WERI-Rb-1 (cell line): ENCODE measurements around the gene JPT1.

Experiments
- DNase-seq: peaks from one replicate; pipeline ENCODE4 v3.0.0-alpha.2; 2020
- H3K27ac ChIP-seq: fragments of 250-450 bp; sonication (Bioruptor Pico); 2 replicates; pipeline ENCODE4 v1.5.1; 2020; ENCODE audit warnings: mild to moderate bottlenecking, moderate library complexity
- H3K27me3 ChIP-seq: fragments of 250-450 bp; sonication (Bioruptor Pico); 2 replicates; pipeline ENCODE4 v1.5.1; 2021; ENCODE audit warnings: mild to moderate bottlenecking, low read depth, moderate library complexity; ENCODE audit not compliant: insufficient read depth, severe bottlenecking
- H3K36me3 ChIP-seq: fragments of 250-450 bp; sonication (Bioruptor Pico); 2 replicates; pipeline ENCODE4 v1.5.1; 2020; ENCODE audit warnings: mild to moderate bottlenecking, moderate library complexity
- H3K4me3 ChIP-seq: 2 replicates; pipeline ENCODE4 v1.5.1; 2011; ENCODE audit warnings: low read depth, mild to moderate bottlenecking, control low read depth, low read length
- H3K9me3 ChIP-seq: fragments of 250-450 bp; sonication (Bioruptor Pico); 2 replicates; pipeline ENCODE4 v1.5.1; 2021; ENCODE audit warnings: mild to moderate bottlenecking, moderate library complexity; ENCODE audit not compliant: severe bottlenecking
- TF ChIP-seq, protein P1 (sequence below): IDR thresholded peaks from 2 replicates; pipeline ENCODE4 v1.5.1; 2011; ENCODE audit warnings: low read depth, mild to moderate bottlenecking, control low read depth, inconsistent platforms, low read length

The JPT1 gene

DNA sequence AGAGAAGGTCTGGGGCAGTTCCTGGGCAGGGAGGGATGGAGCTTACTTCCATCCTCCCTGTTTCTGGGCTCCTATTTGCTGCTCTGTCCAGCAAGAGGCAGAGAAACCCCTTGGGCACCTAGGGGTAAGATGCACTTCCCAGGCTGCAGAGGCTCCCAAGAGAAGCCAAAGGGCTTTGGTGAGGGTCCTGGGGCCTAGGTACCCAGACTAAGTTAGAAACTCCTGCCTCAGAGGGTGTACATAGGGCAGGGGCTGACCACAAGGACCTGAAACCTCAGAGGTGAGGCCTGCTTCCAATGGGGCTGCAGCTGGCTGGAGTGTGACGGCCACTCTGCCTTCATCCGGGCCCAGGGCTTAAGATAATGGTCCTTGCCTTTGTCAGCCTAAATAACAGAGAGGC lies 46.1 kb downstream of the JPT1 start:
- Histone ChIP-seq H3K4me3 (no peak overlapping the region), H3K27ac (no peak overlapping the region), H3K27me3 (no peaks in the 10 kb centered on the region), H3K36me3 (peaks cover 4% of the 10 kb centered on the region; the same call in 1 of the 2 replicates), H3K9me3 (no peaks in the 10 kb centered on the region)
- TF ChIP-seq, protein P1, sequence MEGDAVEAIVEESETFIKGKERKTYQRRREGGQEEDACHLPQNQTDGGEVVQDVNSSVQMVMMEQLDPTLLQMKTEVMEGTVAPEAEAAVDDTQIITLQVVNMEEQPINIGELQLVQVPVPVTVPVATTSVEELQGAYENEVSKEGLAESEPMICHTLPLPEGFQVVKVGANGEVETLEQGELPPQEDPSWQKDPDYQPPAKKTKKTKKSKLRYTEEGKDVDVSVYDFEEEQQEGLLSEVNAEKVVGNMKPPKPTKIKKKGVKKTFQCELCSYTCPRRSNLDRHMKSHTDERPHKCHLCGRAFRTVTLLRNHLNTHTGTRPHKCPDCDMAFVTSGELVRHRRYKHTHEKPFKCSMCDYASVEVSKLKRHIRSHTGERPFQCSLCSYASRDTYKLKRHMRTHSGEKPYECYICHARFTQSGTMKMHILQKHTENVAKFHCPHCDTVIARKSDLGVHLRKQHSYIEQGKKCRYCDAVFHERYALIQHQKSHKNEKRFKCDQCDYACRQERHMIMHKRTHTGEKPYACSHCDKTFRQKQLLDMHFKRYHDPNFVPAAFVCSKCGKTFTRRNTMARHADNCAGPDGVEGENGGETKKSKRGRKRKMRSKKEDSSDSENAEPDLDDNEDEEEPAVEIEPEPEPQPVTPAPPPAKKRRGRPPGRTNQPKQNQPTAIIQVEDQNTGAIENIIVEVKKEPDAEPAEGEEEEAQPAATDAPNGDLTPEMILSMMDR: no peak
- DNase-seq: no peak

DNA sequence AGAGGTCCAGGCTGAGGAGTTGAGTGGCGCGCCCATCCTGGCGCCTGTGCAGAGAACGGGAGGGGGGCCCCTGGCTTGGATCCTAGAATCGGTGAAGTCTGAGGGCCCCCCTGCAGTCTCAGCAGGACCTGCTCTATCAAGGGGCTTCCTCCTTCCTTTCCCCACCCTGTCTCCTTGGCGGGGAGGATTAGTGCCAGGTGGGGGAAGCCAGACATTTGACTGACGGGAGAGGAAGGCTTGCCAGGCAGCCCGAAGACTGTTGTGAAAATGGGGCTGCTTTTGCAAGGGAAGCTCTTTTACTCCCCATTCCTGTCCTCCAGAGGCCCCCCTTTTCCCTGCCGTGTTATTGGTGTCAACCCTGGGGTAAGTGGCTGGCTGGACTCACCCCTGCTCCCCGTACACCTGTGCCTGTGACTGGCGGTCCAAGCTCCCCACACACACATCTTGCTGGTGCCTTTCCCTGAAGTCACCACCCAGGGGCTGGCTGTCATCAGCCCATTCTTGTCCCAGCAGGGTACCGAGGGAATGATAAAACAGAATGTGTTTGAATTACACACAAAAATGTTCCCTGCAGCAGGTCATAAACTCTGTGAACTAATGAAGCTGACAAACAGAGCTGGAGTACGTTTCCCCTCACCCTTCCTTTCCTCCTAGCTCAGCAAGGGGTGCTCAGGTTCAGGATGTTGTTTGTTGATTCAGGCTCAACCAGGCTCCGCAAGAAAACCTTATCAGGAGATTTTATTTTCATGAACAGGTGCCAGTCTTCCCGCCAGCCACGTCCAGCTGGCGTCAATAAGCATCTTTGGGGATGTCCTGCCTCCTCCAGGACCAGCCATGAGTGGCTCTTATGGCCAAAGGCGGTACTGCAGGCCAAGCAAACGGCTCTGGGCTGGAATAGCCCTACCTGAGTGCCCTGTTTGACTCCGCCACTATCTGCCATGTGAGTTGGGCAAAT lies 48.9 kb downstream of the JPT1 start:
- peak; percentile 91 for DNase-seq
- TF ChIP-seq, protein P1: peak; percentile 91
- H3K36me3 ChIP-seq: no peaks in the 10 kb centered on the region
- H3K4me3 ChIP-seq: no peak overlapping the region
- no peaks in the 10 kb centered on the region for H3K9me3 ChIP-seq
- no peaks in the 10 kb centered on the region for H3K27me3 ChIP-seq
- H3K27ac ChIP-seq: no peak overlapping the region

DNA sequence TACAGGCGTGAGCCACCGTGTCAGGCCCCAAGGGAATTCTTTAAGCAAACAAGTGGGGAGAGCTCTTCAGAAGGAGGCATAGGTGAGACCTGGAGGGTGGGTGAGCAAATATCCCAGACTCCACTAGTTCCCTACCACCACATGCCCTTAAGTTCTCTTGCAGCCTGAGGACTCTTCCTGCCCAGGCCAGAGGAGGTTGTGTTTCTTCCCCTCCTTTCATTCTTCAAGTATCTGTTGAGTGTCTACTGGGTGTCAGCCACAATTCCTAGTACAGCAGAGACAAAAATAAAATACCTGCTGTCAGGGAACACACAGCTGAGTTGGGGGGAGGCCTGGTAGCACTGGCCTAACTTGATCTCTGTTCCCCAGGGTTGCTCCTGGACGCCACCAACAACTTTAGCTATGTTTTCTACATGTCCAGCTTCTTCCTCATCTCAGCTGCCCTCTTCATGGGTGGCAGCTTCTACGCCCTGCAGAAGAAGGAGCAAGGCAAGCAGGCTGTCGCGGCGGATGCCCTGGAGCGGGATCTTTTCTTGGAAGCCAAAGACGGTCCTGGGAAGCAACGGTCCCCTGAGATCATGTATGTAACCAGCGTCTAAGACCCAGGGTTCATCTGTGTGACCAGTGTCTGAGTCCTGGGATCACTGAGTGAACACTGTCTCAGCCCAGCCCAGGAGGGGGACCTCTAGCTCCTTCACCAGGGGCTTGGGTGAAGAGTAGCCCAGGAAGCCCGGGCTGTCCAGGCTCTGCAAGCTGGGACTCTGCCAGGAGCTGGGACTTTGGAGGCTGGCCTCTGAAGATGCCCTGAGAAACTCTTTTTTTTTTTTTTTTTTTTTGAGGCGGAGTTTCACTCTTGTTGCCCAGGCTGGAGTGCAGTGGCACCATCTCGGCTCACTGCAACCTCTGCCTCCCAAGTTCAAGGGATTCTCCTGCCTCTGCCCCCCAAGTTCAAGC lies 50.4 kb downstream of the JPT1 start:
- no peaks in the 10 kb centered on the region for H3K27me3 ChIP-seq
- H3K27ac ChIP-seq: no peak overlapping the region
- no peak for DNase-seq
- H3K36me3 ChIP-seq: no peaks in the 10 kb centered on the region
- H3K4me3 ChIP-seq: no peak overlapping the region
- TF ChIP-seq, protein P1: no peak
- no peaks in the 10 kb centered on the region for H3K9me3 ChIP-seq

DNA sequence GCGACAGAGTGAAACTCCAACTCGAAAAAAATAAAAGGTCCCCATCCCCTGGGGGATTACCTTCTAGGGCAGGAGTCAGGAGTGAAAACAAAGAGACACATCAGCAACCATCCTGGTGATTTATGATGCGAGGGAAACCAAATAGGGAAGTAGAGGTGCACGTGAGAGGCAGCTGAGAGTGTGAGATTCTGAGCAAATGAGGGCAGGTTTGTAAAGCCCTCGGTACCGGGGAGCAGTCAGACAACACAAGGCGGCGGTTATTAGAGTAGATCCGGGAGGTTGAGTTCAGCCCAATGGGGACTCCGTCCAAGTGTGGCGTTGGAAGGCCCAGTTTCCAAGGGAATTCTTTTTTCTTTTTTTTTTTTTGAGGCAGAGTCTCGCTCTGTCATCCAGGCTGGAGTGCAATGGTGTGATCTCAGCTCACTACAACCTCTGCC lies 51.9 kb downstream of the JPT1 start:
- TF ChIP-seq, protein P1: no peak
- no peak overlapping the region for H3K4me3 ChIP-seq

DNA sequence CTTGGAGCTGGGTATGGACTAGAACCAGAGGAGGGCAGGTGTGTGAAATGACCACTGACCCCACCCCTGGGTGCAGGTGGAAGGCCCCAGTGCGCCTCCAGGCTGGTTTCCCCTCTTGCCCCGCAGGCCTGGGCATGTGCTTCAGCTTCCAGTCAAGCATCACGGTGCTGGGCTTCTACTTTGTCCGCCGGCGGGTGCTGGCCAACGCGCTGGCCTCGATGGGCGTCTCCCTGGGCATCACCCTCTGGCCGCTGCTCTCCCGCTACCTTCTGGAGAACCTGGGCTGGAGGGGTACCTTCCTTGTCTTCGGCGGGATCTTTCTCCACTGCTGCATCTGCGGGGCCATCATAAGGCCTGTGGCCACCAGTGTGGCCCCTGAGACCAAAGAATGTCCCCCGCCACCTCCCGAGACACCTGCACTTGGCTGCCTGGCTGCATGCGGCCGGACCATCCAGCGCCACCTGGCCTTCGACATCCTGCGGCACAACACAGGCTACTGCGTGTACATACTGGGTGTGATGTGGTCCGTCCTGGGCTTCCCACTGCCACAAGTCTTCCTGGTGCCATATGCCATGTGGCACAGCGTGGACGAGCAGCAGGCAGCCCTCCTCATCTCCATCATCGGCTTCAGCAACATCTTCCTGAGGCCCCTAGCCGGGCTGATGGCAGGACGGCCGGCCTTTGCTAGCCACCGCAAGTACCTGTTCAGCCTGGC lies 54.3 kb downstream of the JPT1 start:
- no peak overlapping the region for H3K27ac ChIP-seq
- H3K9me3 ChIP-seq: peaks cover 3% of the 10 kb centered on the region
- no peak overlapping the region for H3K4me3 ChIP-seq
- H3K36me3 ChIP-seq: no peaks in the 10 kb centered on the region
- H3K27me3 ChIP-seq: no peaks in the 10 kb centered on the region
- DNase-seq: no peak
- TF ChIP-seq, protein P1: no peak

More for the DNA sequence above, 51.9 kb downstream of the JPT1 start:
- no peaks in the 10 kb centered on the region for H3K36me3 ChIP-seq
- no peaks in the 10 kb centered on the region for H3K27me3 ChIP-seq
- no peak for DNase-seq
- no peak overlapping the region for H3K27ac ChIP-seq
- no peaks in the 10 kb centered on the region for H3K9me3 ChIP-seq
